Measurements from ENCODE around the gene GTF2I. TPM values are rescaled to one million over a fixed set of nuclear protein-coding genes. Genes with fewer than 3 reads are reported as not detected.
A peak's percentile ranks its signal among the peaks of the same experiment; 100 is the strongest.
"Not testable (repeated sequence)": the region's sequence is repeated elsewhere in the genome, so short reads cannot be mapped to it uniquely, and the experiment has no call there.

The GTF2I gene
- total RNA-seq, 2 donors from 2014 or later = 103 to 219 TPM

DNA sequence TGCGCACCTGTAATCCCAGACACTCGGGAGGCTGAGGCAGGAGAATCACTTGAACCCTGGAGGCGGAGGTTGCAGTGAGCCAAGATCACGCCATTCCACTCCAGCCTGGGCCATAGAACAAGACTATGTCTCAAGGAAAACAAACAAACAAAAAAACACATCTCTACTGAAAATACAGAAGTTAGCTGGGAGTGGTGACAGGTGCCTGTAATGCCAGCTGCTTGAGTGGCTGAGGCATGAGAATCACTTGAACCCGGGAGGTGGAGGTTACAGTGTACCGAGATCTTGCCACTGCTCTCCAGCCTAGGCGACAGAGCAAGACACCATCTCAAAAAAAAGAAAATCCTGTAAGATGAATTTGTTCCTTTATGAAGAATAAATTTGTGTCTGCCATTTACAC is 9.5 kb downstream of the GTF2I start:
- H3K9me3 Mint-ChIP-seq; H3K4me3 Mint-ChIP-seq; H3K27me3 Mint-ChIP-seq; H3K27ac Mint-ChIP-seq; DNase-seq (ENCODE audit: low spot score); ATAC-seq; H3K36me3 Mint-ChIP-seq: not testable (repeated sequence)
- H3K4me1 Mint-ChIP-seq (ENCODE audit: low read depth in 2 of 2) = peaks cover 5 to 19% of the 10 kb centered on the region in 2 donors

- DNase-seq (ENCODE audit: low spot score); ATAC-seq; H3K9me3 Mint-ChIP-seq; H3K4me3 Mint-ChIP-seq; H3K27me3 Mint-ChIP-seq; H3K27ac Mint-ChIP-seq; H3K36me3 Mint-ChIP-seq: not testable (repeated sequence)
- peaks cover 5 to 19% of the 10 kb centered on the region in 2 donors for H3K4me1 Mint-ChIP-seq (ENCODE audit: low read depth in 2 of 2)
Measured at GRCh38 chr7:74667520-74667919, 10.0 kb downstream of the GTF2I start.

GRCh38 chr7:74671602-74672001 is 14.1 kb downstream of the GTF2I start:
- no peak for ATAC-seq
- H3K27ac Mint-ChIP-seq = no peak overlapping the region
- no peak for DNase-seq (ENCODE audit: low spot score)
- H3K4me3 Mint-ChIP-seq = no peak overlapping the region
- no peaks in the 10 kb centered on the region for H3K27me3 Mint-ChIP-seq
- peaks cover 0 to 17% of the 10 kb centered on the region in 2 donors for H3K4me1 Mint-ChIP-seq (ENCODE audit: low read depth in 2 of 2)
- no peaks in the 10 kb centered on the region for H3K36me3 Mint-ChIP-seq
- no peaks in the 10 kb centered on the region for H3K9me3 Mint-ChIP-seq

- ATAC-seq (no peak), DNase-seq (ENCODE audit: low spot score) (no peak)
- Mint-ChIP-seq H3K4me1 (ENCODE audit: low read depth in 2 of 2) (peaks cover 0 to 13% of the 10 kb centered on the region in 2 donors), H3K9me3 (no peaks in the 10 kb centered on the region), H3K4me3 (no peak overlapping the region), H3K36me3 (no peaks in the 10 kb centered on the region), H3K27me3 (no peaks in the 10 kb centered on the region), H3K27ac (peak overlapping the region in 1 of 2 donors; percentile 16)
Measured at GRCh38 chr7:74672343-74672915, 14.9 kb downstream of the GTF2I start.

GRCh38 chr7:74674166-74674565 is 16.6 kb downstream of the GTF2I start:
- ATAC-seq (no peak), DNase-seq (ENCODE audit: low spot score) (no peak)
- H3K36me3 Mint-ChIP-seq = no peaks in the 10 kb centered on the region
- H3K4me3 Mint-ChIP-seq = no peak overlapping the region
- H3K4me1 Mint-ChIP-seq (ENCODE audit: low read depth in 2 of 2) = peaks cover 0 to 10% of the 10 kb centered on the region in 2 donors
- no peaks in the 10 kb centered on the region for H3K27me3 Mint-ChIP-seq
- no peak overlapping the region for H3K27ac Mint-ChIP-seq
- H3K9me3 Mint-ChIP-seq = no peaks in the 10 kb centered on the region

GRCh38 chr7:74682829-74683228 is 25.3 kb downstream of the GTF2I start:
- no peaks in the 10 kb centered on the region for H3K36me3 Mint-ChIP-seq
- no peaks in the 10 kb centered on the region for H3K27me3 Mint-ChIP-seq
- no peak for ATAC-seq
- no peaks in the 10 kb centered on the region for H3K9me3 Mint-ChIP-seq
- no peak overlapping the region for H3K27ac Mint-ChIP-seq
- DNase-seq (ENCODE audit: low spot score) = no peak
- peaks cover 26 to 38% of the 10 kb centered on the region in 2 donors for H3K4me1 Mint-ChIP-seq (ENCODE audit: low read depth in 2 of 2)
- H3K4me3 Mint-ChIP-seq = no peak overlapping the region

GRCh38 chr7:74683799-74684198 is 26.3 kb downstream of the GTF2I start:
- no peaks in the 10 kb centered on the region for H3K27me3 Mint-ChIP-seq
- H3K9me3 Mint-ChIP-seq = no peaks in the 10 kb centered on the region
- H3K27ac Mint-ChIP-seq = no peak overlapping the region
- H3K4me1 Mint-ChIP-seq (ENCODE audit: low read depth in 2 of 2) = peaks cover 29 to 40% of the 10 kb centered on the region in 2 donors
- no peak overlapping the region for H3K4me3 Mint-ChIP-seq
- no peak for ATAC-seq
- DNase-seq (ENCODE audit: low spot score) = no peak
- H3K36me3 Mint-ChIP-seq = no peaks in the 10 kb centered on the region

DNA sequence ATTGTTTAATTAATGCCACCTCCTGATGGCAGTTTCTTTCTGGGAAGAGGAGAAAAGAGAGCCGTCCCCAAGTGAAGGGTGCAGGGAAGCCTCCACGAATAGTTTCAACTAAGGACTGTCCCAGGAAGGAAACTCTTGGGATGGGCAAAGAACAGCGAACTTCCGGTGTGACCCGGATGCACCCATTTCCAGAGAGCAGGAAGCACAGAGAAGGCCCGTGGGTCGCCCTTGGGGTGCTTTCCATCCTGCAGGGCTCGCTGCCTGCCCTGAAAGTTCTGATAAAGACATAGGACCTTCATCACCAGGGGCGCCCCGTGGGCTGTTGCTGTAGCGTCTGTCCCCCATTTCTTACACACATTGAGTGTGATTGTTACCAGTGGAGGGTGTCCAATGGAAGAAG is 27.0 kb downstream of the GTF2I start:
- ATAC-seq (no peak), DNase-seq (ENCODE audit: low spot score) (no peak)
- H3K4me3 Mint-ChIP-seq = no peak overlapping the region
- H3K36me3 Mint-ChIP-seq = no peaks in the 10 kb centered on the region
- no peaks in the 10 kb centered on the region for H3K9me3 Mint-ChIP-seq
- no peak overlapping the region for H3K27ac Mint-ChIP-seq
- no peaks in the 10 kb centered on the region for H3K27me3 Mint-ChIP-seq
- H3K4me1 Mint-ChIP-seq (ENCODE audit: low read depth in 2 of 2) = peaks cover 29 to 43% of the 10 kb centered on the region in 2 donors

DNA sequence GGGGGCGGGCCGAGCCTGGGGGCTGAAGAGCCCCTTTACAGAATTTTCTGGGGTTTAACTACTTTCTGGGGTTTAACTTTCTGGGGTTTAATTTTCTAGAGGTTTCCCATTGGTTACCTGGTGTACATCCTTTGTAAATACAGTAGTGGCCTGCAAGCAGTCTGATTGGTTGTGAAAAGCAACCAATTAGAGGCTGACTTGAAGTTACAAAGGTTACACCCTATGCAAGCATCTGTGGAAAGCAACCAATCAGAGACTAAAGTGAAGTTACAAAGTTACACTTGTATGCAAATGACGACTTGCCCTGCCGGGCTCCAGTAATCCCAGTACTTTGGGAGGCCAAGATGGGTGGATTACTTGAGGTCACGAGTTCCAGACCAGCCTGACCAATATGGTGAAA is 27.4 kb downstream of the GTF2I start:
- H3K27ac Mint-ChIP-seq = no peak overlapping the region

GRCh38 chr7:74690474-74690873 is 33.0 kb downstream of the GTF2I start:
- Mint-ChIP-seq H3K9me3 (no peaks in the 10 kb centered on the region), H3K36me3 (peaks cover 11% of the 10 kb centered on the region), H3K4me1 (ENCODE audit: low read depth in 2 of 2) (peaks cover 12 to 14% of the 10 kb centered on the region in 2 donors), H3K4me3 (no peak overlapping the region), H3K27me3 (no peaks in the 10 kb centered on the region), H3K27ac (no peak overlapping the region)
- DNase-seq (ENCODE audit: low spot score) (no peak), ATAC-seq (no peak)

More for the DNA sequence above, 27.4 kb downstream of the GTF2I start:
- H3K36me3 Mint-ChIP-seq = no peaks in the 10 kb centered on the region
- no peaks in the 10 kb centered on the region for H3K27me3 Mint-ChIP-seq
- no peak overlapping the region for H3K4me3 Mint-ChIP-seq
- H3K4me1 Mint-ChIP-seq (ENCODE audit: low read depth in 2 of 2) = peaks cover 29 to 43% of the 10 kb centered on the region in 2 donors
- no peak for ATAC-seq
- H3K9me3 Mint-ChIP-seq = no peaks in the 10 kb centered on the region
- DNase-seq (ENCODE audit: low spot score) = no peak

- not testable (repeated sequence) for H3K27me3 Mint-ChIP-seq
Measured at GRCh38 chr7:74704419-74704818, 46.9 kb downstream of the GTF2I start.

GRCh38 chr7:74707238-74707637 is 49.7 kb downstream of the GTF2I start:
- Mint-ChIP-seq H3K36me3 (peaks cover 20% of the 10 kb centered on the region), H3K4me3 (no peak overlapping the region)

More at GRCh38 chr7:74704419-74704818, 46.9 kb downstream of the GTF2I start:
- ATAC-seq; H3K27ac Mint-ChIP-seq; H3K4me1 Mint-ChIP-seq (ENCODE audit: low read depth in 2 of 2); H3K4me3 Mint-ChIP-seq; H3K9me3 Mint-ChIP-seq; DNase-seq (ENCODE audit: low spot score): not testable (repeated sequence)
- H3K36me3 Mint-ChIP-seq = peaks cover 22% of the 10 kb centered on the region

GRCh38 chr7:74708569-74709275 is 51.2 kb downstream of the GTF2I start:
- Mint-ChIP-seq H3K4me3 (no peak overlapping the region), H3K36me3 (peaks cover 27% of the 10 kb centered on the region), H3K27ac (no peak overlapping the region), H3K27me3 (no peaks in the 10 kb centered on the region), H3K9me3 (no peaks in the 10 kb centered on the region), H3K4me1 (ENCODE audit: low read depth in 2 of 2) (peaks cover 0 to 2% of the 10 kb centered on the region in 2 donors)
- DNase-seq (ENCODE audit: low spot score) (no peak), ATAC-seq (no peak)

More at GRCh38 chr7:74707238-74707637, 49.7 kb downstream of the GTF2I start:
- Mint-ChIP-seq H3K27me3 (no peaks in the 10 kb centered on the region), H3K27ac (peak overlapping the region in 1 of 2 donors; percentile 35), H3K4me1 (ENCODE audit: low read depth in 2 of 2) (peaks cover 0 to 2% of the 10 kb centered on the region in 2 donors), H3K9me3 (no peaks in the 10 kb centered on the region)
- no peak for ATAC-seq
- no peak for DNase-seq (ENCODE audit: low spot score)

DNA sequence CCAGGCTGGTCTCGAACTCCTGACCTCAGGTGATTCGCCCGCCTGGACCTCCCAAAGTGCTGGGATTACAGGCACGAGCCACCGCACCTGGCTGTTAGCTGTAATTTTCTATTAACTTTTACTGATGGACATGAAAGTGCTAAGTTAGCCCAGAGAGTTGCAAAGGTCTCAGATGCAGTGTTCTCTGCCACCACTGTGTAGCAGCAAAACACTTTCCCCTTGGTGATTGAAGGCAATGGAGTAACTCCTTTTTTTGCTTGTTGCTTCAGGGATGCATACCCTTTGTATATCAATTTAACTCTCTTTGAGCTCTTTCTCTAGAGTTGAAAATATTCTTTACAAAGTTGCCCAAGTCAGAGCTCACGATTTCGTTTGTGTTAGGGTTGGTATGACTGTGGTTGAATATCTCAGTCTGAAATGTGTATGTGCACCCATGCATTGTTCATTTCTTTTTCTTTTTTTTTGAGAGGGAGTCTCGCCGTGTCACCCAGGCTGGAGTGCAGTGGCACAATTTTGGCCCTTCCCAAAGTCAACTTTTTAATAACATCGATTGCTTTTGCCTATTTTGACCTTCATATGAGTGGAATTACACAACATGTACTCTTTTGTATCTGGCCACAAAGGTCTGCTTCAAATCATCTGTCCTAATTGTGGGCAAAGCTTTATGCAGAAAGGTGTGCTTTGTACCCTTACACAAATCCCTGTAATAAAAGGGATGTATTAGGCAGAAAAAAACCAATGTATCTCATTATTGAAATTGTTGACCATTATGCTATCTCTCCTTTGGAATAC is 52.6 kb downstream of the GTF2I start:
- H3K36me3 Mint-ChIP-seq = peaks cover 30% of the 10 kb centered on the region
- ATAC-seq (no peak), DNase-seq (ENCODE audit: low spot score) (no peak)
- no peaks in the 10 kb centered on the region for H3K27me3 Mint-ChIP-seq
- no peaks in the 10 kb centered on the region for H3K9me3 Mint-ChIP-seq
- peaks cover 0 to 2% of the 10 kb centered on the region in 2 donors for H3K4me1 Mint-ChIP-seq (ENCODE audit: low read depth in 2 of 2)
- H3K27ac Mint-ChIP-seq = no peak overlapping the region
- no peak overlapping the region for H3K4me3 Mint-ChIP-seq

Data from natural killer cell treated with Interleukin-12 subunit alpha and Interleukin-12 subunit beta and Interleukin-15 and Interleukin-18, amount 100 ng/mL, for 72 hours (primary cell).